Spleen (tissue), 11 donors: Measurements from ENCODE around the gene NUDT19. TPM values are rescaled to one million over a fixed set of nuclear protein-coding genes. Genes with fewer than 3 reads are reported as not detected.

Source experiments
- DNase-seq: peaks from one replicate; pipeline ENCODE4 v3.0.0-alpha.2; 2020
- H3K27ac ChIP-seq, 8 donors: fragments of 200-600 bp; sonication (generic) in 7 of 8; 1 replicate in 4 of 8; 2 replicates in 4 of 8; pipeline versions ENCODE4 v1.5.0 to v1.8.0; 2016 to 2021; ENCODE audit warnings: inconsistent platforms in 4 of 8, mild to moderate bottlenecking in 4 of 8, moderate library complexity in 1 of 8
- H3K27me3 ChIP-seq, 7 donors: fragments of 200-600 bp; sonication (generic) in 6 of 7; replicated peaks in 1 of 7; 1 replicate in 4 of 7; 2 replicates in 3 of 7; pipeline versions ENCODE4 v1.5.0 to v1.8.0; 2016 to 2021; ENCODE audit warnings: inconsistent platforms in 3 of 7, mild to moderate bottlenecking in 1 of 7
- H3K36me3 ChIP-seq, 6 donors: fragments of 200-600 bp; sonication (generic) in 5 of 6; 1 replicate in 4 of 6; 2 replicates in 2 of 6; pipeline versions ENCODE4 v1.5.0 to v1.8.0; 2016 to 2021; ENCODE audit warnings: inconsistent platforms in 2 of 6
- H3K4me1 ChIP-seq, 6 donors: fragments of 200-600 bp; sonication (generic) in 5 of 6; 1 replicate in 3 of 6; 2 replicates in 3 of 6; pipeline versions ENCODE4 v1.5.0 to v1.8.0; 2016 to 2021; ENCODE audit warnings: inconsistent platforms in 3 of 6
- H3K4me3 ChIP-seq, 8 donors: fragments of 200-600 bp; sonication (generic) in 7 of 8; 1 replicate in 4 of 8; 2 replicates in 4 of 8; pipeline versions ENCODE4 v1.5.0 to v1.8.0; 2016 to 2021; ENCODE audit warnings: inconsistent platforms in 4 of 8, mild to moderate bottlenecking in 4 of 8, moderate library complexity in 2 of 8
- H3K9me3 ChIP-seq, 8 donors: fragments of 200-600 bp; sonication (generic) in 7 of 8; 1 replicate in 4 of 8; 2 replicates in 4 of 8; pipeline versions ENCODE4 v1.5.0 to v1.8.0; 2016 to 2021; ENCODE audit warnings: inconsistent platforms in 4 of 8
- POLR2A ChIP-seq, 3 donors: fragments of 450-650 bp; IDR thresholded peaks; one replicate each; pipeline ENCODE4 v1.5.1; 2017; ENCODE audit warnings: antibody characterized with exemption in 3 of 3, mild to moderate bottlenecking in 1 of 3
- POLR2AphosphoS5 ChIP-seq, 3 donors: sonication (generic); formaldehyde crosslinking; IDR thresholded peaks; one replicate each; pipeline ENCODE4 v1.5.1; 2017; ENCODE audit warnings: antibody characterized with exemption in 3 of 3
- WGBS, 5 donors: extraction: QIAGEN DNeasy Blood & Tissue Kit in 3 of 5; methylation state at CpG; one replicate each; pipeline versions ENCODE4 v1.1.5 to v1.1.7; 2013 to 2018; 5-methylcytosine and 5-hydroxymethylcytosine counted together
- intact Hi-C: fragments of 100-400 bp; cut with DNase I; formaldehyde crosslinking; loops from one replicate; pipeline ENCODE4 v1.15.0; 2023; ENCODE audit warnings: low total_unique reads
- polyA plus RNA-seq, 3 donors: library from polyadenylated mRNA; stranded (reverse); fragments of 200-250 nt; gene quantifications; one replicate each; pipeline ENCODE4 v1.2.1, GENCODE V29; 2013
- small RNA-seq, 4 donors: library from RNA; depleted of rRNA; stranded (forward); fragments of <200 nt; gene quantifications; one replicate each; pipeline ENCODE3, GENCODE V24; 2016
- total RNA-seq, 7 donors: library from RNA; depleted of rRNA in 3 of 7; stranded (reverse); fragments of >200 nt in 3 of 7; fragmentation: NEBNext Ultra II Directional in 4 of 7; extraction: Animal tissue kit (Norgen Biotek cat#: 25700) in 4 of 7; gene quantifications; one replicate each; pipeline versions ENCODE4 v1.1.0 to v1.2.1, GENCODE V29; 2016 to 2021
- TF ChIP-seq, protein P1 (sequence below), 11 experiments: fragments of 200-600 bp in 7 of 11; fragments of 450-650 bp in 4 of 11; sonication (generic) in 4 of 11; IDR thresholded peaks in 8 of 11; conservative IDR thresholded peaks in 3 of 11; 1 replicate in 7 of 11; 2 replicates in 4 of 11; pipeline versions ENCODE4 v1.4.0 to v1.8.0; 2016 to 2021; ENCODE audit warnings: antibody characterized with exemption in 11 of 11, inconsistent platforms in 4 of 11, mild to moderate bottlenecking in 1 of 11
- donor health status: healthy with polysubstance abuse.
- donor health status: DM: no; HTN: no; CAD: no; lungs with moderate emphysema.
- donor health status: DM: no; HTN: no; CAD: no.
- donor health status: Bipolar disorder and iron deficiency.
- donor health status: healthy.
- donor health status: DM: no; HTN: no; CAD: no.
- donor health status: DM: yes; HTN: yes; CAD: no.

The NUDT19 gene
- total and polyA plus RNA-seq, 10 donors: 4.9 to 18.4 (median 11.0) TPM

GRCh38 chr19:32757189-32757588 is 65.6 kb downstream of the NUDT19 start:
- H3K4me1 ChIP-seq: no peaks in the 10 kb centered on the region
- no peak for DNase-seq
- peaks cover 0 to 23% (median 0%) of the 10 kb centered on the region in 7 donors for H3K27me3 ChIP-seq
- TF ChIP-seq POLR2A (IDR thresholded peaks at IDR 0.05) (no peak), POLR2AphosphoS5 (IDR thresholded peaks at IDR 0.05) (no peak)
- TF ChIP-seq, protein P1, sequence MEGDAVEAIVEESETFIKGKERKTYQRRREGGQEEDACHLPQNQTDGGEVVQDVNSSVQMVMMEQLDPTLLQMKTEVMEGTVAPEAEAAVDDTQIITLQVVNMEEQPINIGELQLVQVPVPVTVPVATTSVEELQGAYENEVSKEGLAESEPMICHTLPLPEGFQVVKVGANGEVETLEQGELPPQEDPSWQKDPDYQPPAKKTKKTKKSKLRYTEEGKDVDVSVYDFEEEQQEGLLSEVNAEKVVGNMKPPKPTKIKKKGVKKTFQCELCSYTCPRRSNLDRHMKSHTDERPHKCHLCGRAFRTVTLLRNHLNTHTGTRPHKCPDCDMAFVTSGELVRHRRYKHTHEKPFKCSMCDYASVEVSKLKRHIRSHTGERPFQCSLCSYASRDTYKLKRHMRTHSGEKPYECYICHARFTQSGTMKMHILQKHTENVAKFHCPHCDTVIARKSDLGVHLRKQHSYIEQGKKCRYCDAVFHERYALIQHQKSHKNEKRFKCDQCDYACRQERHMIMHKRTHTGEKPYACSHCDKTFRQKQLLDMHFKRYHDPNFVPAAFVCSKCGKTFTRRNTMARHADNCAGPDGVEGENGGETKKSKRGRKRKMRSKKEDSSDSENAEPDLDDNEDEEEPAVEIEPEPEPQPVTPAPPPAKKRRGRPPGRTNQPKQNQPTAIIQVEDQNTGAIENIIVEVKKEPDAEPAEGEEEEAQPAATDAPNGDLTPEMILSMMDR (IDR thresholded peaks at IDR 0.05 in 8 of 11, conservative IDR thresholded peaks at IDR 0.05 in 3 of 11): no peak
- no peaks in the 10 kb centered on the region for H3K36me3 ChIP-seq
- H3K27ac ChIP-seq: no peak overlapping the region
- peaks cover 0 to 19% (median 2%) of the 10 kb centered on the region in 8 donors for H3K9me3 ChIP-seq
- intact Hi-C loops: no loop called here
- H3K4me3 ChIP-seq: no peak overlapping the region
- 73 to 83% (median 78%) methylated on average over 3 of the region's 3 CpGs for whole genome bisulfite sequencing, 5 donors

Small RNAs within 50 kb of the gene (small RNA-seq; reads per million reads assigned to genes)
- 0 reads per million in 4 donors for gene RN7SL789P

Other genes starting within 250 kb of the NUDT19 start
- gene PDCD5, start 110.6 kb upstream of the NUDT19 start, total RNA-seq: 10 to 100 TPM; 41.6 to 82.1 (median 47.0) TPM
- 10 to 100 TPM; 64.0 to 95.9 (median 77.7) TPM for gene PDCD5, start 110.6 kb upstream of the NUDT19 start, polyA plus RNA-seq
- 10 to 100 TPM; 24.0 to 31.7 (median 29.4) TPM for gene ANKRD27, start 16.6 kb upstream of the NUDT19 start, total RNA-seq
- gene ANKRD27, start 16.6 kb upstream of the NUDT19 start, polyA plus RNA-seq: 1 to 10 TPM; 6.5 to 9.1 (median 6.6) TPM
- under 1 TPM in 6 of 7 donors, not detected in 1; 0.16 to 0.60 (median 0.37) TPM for gene RGS9BP, start 16.0 kb upstream of the NUDT19 start, total RNA-seq
- under 1 TPM; 0.03 to 0.13 (median 0.04) TPM for gene RGS9BP, start 16.0 kb upstream of the NUDT19 start, polyA plus RNA-seq
- gene TDRD12, start 27.9 kb downstream of the NUDT19 start, total RNA-seq: 1 to 10 TPM in 2 of 7 donors, under 1 TPM in 2, not detected in 3; 0.13 to 4.3 (median 1.4) TPM
- gene TDRD12, start 27.9 kb downstream of the NUDT19 start, polyA plus RNA-seq: under 1 TPM in 2 of 3 donors, not detected in 1; 0.03 to 0.33 TPM
- gene SLC7A9, start 177.9 kb downstream of the NUDT19 start, total RNA-seq: 1 to 10 TPM in 1 of 7 donors, under 1 TPM in 2, not detected in 4; 0.13 to 1.1 (median 0.52) TPM
- under 1 TPM; 0.19 to 0.44 (median 0.43) TPM for gene SLC7A9, start 177.9 kb downstream of the NUDT19 start, polyA plus RNA-seq